Measurements from ENCODE around the gene FAM20C.

Gene FAM20C

DNA sequence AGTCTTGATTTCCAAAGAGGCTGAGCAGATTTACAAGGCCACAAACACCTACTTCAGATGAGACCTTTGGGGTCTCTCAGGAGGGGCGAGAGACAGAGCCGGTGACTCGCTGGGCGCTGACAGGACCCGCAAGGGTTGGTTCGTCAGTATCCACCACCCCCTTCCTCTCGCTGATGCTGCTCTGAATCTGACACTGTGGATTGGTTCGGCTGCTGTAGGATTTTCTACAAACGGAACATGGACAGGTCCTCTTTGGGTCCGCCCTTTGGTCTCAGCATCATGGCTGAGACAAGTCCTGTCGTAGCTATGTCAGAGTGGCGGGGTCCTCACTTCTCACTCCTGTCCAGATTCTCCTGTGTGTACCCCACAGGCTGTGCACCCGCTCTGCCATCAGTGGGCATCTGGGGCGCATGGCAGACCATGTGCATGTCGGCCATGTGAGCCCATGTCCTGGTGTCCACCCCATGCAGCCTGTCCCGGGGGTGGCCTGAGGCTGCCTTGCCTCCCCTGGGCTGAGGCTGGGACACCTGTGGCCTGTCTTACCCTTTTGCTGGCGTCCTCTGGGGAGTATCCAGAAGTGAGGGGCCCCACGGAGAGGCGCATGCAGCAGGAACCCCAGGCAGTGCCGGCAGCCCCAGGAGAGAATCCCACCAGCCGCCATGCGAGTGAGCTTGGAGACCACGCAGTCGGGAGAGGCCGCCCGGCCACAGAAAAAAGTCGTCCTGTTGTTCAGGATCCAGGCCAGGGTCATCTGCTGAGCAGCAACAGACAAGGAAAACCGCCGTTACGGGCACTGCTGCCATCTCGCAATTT lies 21.6 kb upstream of the FAM20C start:
- no peak overlapping the region for H3K9ac ChIP-seq (ENCODE audit: low read depth, low read length)
- H3K4me1 ChIP-seq (ENCODE audit: control insufficient read depth, insufficient read depth, low read length) = no peaks in the 10 kb centered on the region
- H3K27me3 ChIP-seq (ENCODE audit: control insufficient read depth, insufficient read depth, low read length) = no peaks in the 10 kb centered on the region
- no peaks in the 10 kb centered on the region for H3K9me3 ChIP-seq (ENCODE audit: control insufficient read depth, insufficient read depth, low read length)
- no peak overlapping the region for H3K4me3 ChIP-seq (ENCODE audit: low read depth, low read length)
- no peaks in the 10 kb centered on the region for H3K36me3 ChIP-seq (ENCODE audit: control insufficient read depth, insufficient read depth, low read length)

- Histone ChIP-seq H3K4me3 (ENCODE audit: low read depth, low read length) (no peak overlapping the region), H3K9me3 (ENCODE audit: control insufficient read depth, insufficient read depth, low read length) (no peaks in the 10 kb centered on the region), H3K9ac (ENCODE audit: low read depth, low read length) (no peak overlapping the region), H3K4me1 (ENCODE audit: control insufficient read depth, insufficient read depth, low read length) (no peaks in the 10 kb centered on the region), H3K27me3 (ENCODE audit: control insufficient read depth, insufficient read depth, low read length) (no peaks in the 10 kb centered on the region), H3K36me3 (ENCODE audit: control insufficient read depth, insufficient read depth, low read length) (no peaks in the 10 kb centered on the region)
Measured at GRCh38 chr7:171364-171904, 20.9 kb upstream of the FAM20C start.

DNA sequence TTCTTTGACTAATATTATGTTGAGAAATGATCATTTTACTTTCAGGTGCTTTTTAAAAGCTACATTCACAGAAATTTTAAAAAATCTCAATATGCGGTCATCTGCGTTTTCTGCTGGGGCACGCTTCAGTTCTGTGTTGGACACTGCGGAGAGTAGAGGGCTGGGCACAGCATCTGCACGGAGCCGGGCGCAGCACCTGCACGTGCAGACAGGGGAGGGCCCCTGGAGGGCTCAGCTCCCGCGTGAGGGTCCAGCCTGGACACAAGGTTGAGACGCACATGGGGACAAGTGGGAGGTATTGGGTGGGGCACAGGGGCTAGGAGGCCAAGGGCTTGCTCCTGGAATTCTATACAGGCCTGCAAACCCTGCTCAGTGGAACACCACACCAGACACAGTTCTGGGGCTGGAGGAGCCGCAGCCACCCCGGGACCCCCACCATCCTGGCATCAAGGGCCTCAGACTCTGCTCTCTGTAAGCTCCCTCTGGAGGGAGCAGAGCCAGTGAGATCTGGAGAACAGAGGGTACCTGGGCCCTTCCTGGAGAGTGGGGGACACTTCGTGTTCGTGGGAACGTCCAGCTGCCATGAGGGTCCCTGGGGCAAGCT lies 20.4 kb upstream of the FAM20C start:
- no peak overlapping the region for H3K9ac ChIP-seq (ENCODE audit: low read depth, low read length)
- H3K27me3 ChIP-seq (ENCODE audit: control insufficient read depth, insufficient read depth, low read length) = no peaks in the 10 kb centered on the region
- H3K4me1 ChIP-seq (ENCODE audit: control insufficient read depth, insufficient read depth, low read length) = no peaks in the 10 kb centered on the region

DNA sequence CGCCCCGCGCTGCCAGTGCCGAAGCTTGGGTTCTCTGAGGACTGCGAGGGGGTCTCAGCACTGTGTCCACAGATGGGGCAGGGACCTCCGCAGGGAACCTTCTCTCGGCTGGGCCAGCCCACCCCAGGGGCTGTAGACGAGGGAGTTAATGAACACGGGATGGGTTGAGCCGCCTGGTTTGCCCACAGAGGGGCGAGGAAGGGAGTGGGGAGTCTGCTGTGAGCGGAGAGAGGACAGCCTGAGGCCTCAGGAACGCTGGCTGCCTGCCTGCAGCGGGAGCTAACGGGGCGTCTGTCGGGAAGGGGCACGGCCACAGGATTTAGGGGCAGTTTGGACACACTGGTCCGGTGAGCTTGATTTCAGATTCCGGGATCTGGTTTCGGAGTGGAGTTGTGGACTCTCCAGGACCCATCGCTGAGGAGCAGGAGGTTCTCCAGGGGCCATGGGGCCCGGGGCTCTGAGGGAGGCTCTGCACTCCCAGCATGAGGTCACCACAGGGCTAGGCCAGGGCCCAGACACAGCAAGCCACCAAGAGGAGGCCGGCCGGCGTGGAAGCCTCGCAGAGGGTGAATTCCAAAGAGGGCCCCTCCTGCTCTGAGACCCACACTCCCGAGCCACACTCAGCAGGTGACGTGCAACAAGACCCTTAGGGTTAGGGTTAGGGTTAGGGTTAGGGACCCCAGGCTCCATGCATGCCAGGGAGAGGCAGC lies 19.0 kb upstream of the FAM20C start:
- H3K9me3 ChIP-seq (ENCODE audit: control insufficient read depth, insufficient read depth, low read length) = no peaks in the 10 kb centered on the region
- H3K36me3 ChIP-seq (ENCODE audit: control insufficient read depth, insufficient read depth, low read length) = no peaks in the 10 kb centered on the region
- no peaks in the 10 kb centered on the region for H3K27me3 ChIP-seq (ENCODE audit: control insufficient read depth, insufficient read depth, low read length)
- no peak overlapping the region for H3K4me3 ChIP-seq (ENCODE audit: low read depth, low read length)
- H3K4me1 ChIP-seq (ENCODE audit: control insufficient read depth, insufficient read depth, low read length) = no peaks in the 10 kb centered on the region
- no peak overlapping the region for H3K9ac ChIP-seq (ENCODE audit: low read depth, low read length)

More for the DNA sequence above, 20.4 kb upstream of the FAM20C start:
- no peaks in the 10 kb centered on the region for H3K36me3 ChIP-seq (ENCODE audit: control insufficient read depth, insufficient read depth, low read length)
- no peak overlapping the region for H3K4me3 ChIP-seq (ENCODE audit: low read depth, low read length)
- H3K9me3 ChIP-seq (ENCODE audit: control insufficient read depth, insufficient read depth, low read length) = no peaks in the 10 kb centered on the region

- Histone ChIP-seq H3K4me1 (ENCODE audit: control insufficient read depth, insufficient read depth, low read length) (no peaks in the 10 kb centered on the region), H3K27me3 (ENCODE audit: control insufficient read depth, insufficient read depth, low read length) (no peaks in the 10 kb centered on the region), H3K9me3 (ENCODE audit: control insufficient read depth, insufficient read depth, low read length) (no peaks in the 10 kb centered on the region), H3K36me3 (ENCODE audit: control insufficient read depth, insufficient read depth, low read length) (no peaks in the 10 kb centered on the region), H3K9ac (ENCODE audit: low read depth, low read length) (no peak overlapping the region), H3K4me3 (ENCODE audit: low read depth, low read length) (no peak overlapping the region)
Measured at GRCh38 chr7:174716-175115, 17.7 kb upstream of the FAM20C start.

GRCh38 chr7:175955-176354 lies 16.4 kb upstream of the FAM20C start:
- Histone ChIP-seq H3K4me1 (ENCODE audit: control insufficient read depth, insufficient read depth, low read length) (no peaks in the 10 kb centered on the region), H3K27me3 (ENCODE audit: control insufficient read depth, insufficient read depth, low read length) (no peaks in the 10 kb centered on the region), H3K9ac (ENCODE audit: low read depth, low read length) (no peak overlapping the region), H3K4me3 (ENCODE audit: low read depth, low read length) (no peak overlapping the region), H3K36me3 (ENCODE audit: control insufficient read depth, insufficient read depth, low read length) (no peaks in the 10 kb centered on the region), H3K9me3 (ENCODE audit: control insufficient read depth, insufficient read depth, low read length) (no peaks in the 10 kb centered on the region)

DNA sequence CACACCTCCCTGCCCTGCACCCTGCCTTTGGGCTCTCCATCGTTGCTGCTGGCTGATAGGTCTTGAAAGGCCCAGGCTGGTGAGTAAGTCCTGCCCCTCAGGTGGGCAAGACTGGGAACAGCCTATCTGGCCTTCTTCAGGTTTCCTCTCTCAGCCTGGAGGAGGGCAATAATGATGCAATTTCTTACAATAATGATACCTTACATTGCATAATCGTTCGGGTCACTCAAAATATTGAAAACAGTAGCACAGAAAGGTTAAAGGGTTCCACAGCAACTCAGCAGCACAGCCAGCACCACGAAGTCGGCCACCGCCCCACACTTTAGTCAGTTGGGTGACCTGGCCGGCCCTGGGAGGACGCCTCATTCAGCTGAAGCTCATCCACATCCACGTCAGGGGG lies 16.0 kb upstream of the FAM20C start:
- Histone ChIP-seq H3K9ac (ENCODE audit: low read depth, low read length) (no peak overlapping the region), H3K4me1 (ENCODE audit: control insufficient read depth, insufficient read depth, low read length) (no peaks in the 10 kb centered on the region), H3K27me3 (ENCODE audit: control insufficient read depth, insufficient read depth, low read length) (no peaks in the 10 kb centered on the region), H3K9me3 (ENCODE audit: control insufficient read depth, insufficient read depth, low read length) (no peaks in the 10 kb centered on the region), H3K36me3 (ENCODE audit: control insufficient read depth, insufficient read depth, low read length) (no peaks in the 10 kb centered on the region), H3K4me3 (ENCODE audit: low read depth, low read length) (no peak overlapping the region)

- Histone ChIP-seq H3K9ac (ENCODE audit: low read depth, low read length) (no peak overlapping the region), H3K27me3 (ENCODE audit: control insufficient read depth, insufficient read depth, low read length) (no peaks in the 10 kb centered on the region), H3K36me3 (ENCODE audit: control insufficient read depth, insufficient read depth, low read length) (no peaks in the 10 kb centered on the region), H3K4me1 (ENCODE audit: control insufficient read depth, insufficient read depth, low read length) (no peaks in the 10 kb centered on the region), H3K4me3 (ENCODE audit: low read depth, low read length) (no peak overlapping the region), H3K9me3 (ENCODE audit: control insufficient read depth, insufficient read depth, low read length) (no peaks in the 10 kb centered on the region)
Measured at GRCh38 chr7:176786-177459, 15.4 kb upstream of the FAM20C start.

DNA sequence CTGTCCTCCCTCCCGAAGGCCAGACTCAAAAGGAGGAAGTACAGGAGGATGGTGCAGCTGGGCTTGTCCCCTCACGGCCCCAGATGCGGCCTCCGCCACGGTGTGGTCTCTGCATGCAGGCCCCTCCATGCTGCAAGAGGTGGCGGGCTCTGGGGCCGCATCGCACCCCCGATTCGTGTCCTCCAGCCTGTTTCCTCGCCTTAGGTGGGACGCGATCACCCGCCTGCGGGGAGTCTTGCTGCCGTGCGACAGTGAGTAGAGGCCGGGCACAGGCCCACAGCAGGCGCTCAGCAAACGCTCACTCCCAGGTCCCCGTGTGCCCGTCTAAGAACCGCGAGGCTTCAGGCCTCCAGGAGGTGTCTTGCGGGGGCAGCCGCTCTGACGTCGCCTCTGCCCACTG lies 13.9 kb upstream of the FAM20C start:
- Histone ChIP-seq H3K27me3 (ENCODE audit: control insufficient read depth, insufficient read depth, low read length) (no peaks in the 10 kb centered on the region), H3K36me3 (ENCODE audit: control insufficient read depth, insufficient read depth, low read length) (no peaks in the 10 kb centered on the region), H3K4me3 (ENCODE audit: low read depth, low read length) (no peak overlapping the region), H3K9me3 (ENCODE audit: control insufficient read depth, insufficient read depth, low read length) (no peaks in the 10 kb centered on the region), H3K4me1 (ENCODE audit: control insufficient read depth, insufficient read depth, low read length) (no peaks in the 10 kb centered on the region), H3K9ac (ENCODE audit: low read depth, low read length) (no peak overlapping the region)

DNA sequence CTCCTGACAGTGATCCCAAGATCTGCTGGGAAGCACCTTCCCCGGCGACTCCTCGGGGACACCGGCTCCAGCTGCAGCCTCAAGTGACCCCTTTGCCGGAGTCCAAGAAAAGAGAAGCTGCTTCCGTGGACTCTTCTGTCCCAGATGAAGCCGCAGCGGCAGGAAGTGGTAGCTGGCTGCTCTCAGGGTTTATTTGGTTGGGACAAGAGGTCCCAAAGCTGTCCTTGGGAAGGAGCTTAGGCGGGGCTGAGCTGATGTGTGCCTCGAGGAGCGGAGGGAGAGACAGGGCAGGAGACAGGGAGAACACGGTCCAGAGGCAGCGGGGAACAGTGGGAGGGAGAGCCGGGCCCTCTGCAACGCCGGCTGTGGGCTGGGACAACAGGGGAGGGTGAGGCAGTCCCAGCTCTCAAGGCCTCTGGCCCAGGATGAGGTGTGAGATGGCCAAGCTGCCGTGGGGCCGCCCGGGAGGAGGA lies 13.1 kb upstream of the FAM20C start:
- Histone ChIP-seq H3K9ac (ENCODE audit: low read depth, low read length) (peak overlapping the region; percentile 1), H3K4me1 (ENCODE audit: control insufficient read depth, insufficient read depth, low read length) (no peaks in the 10 kb centered on the region), H3K27me3 (ENCODE audit: control insufficient read depth, insufficient read depth, low read length) (no peaks in the 10 kb centered on the region), H3K9me3 (ENCODE audit: control insufficient read depth, insufficient read depth, low read length) (no peaks in the 10 kb centered on the region), H3K36me3 (ENCODE audit: control insufficient read depth, insufficient read depth, low read length) (no peaks in the 10 kb centered on the region), H3K4me3 (ENCODE audit: low read depth, low read length) (no peak overlapping the region)

- Histone ChIP-seq H3K4me3 (ENCODE audit: low read depth, low read length) (no peak overlapping the region), H3K9ac (ENCODE audit: low read depth, low read length) (no peak overlapping the region), H3K4me1 (ENCODE audit: control insufficient read depth, insufficient read depth, low read length) (no peaks in the 10 kb centered on the region), H3K9me3 (ENCODE audit: control insufficient read depth, insufficient read depth, low read length) (no peaks in the 10 kb centered on the region), H3K36me3 (ENCODE audit: control insufficient read depth, insufficient read depth, low read length) (no peaks in the 10 kb centered on the region), H3K27me3 (ENCODE audit: control insufficient read depth, insufficient read depth, low read length) (no peaks in the 10 kb centered on the region)
Measured at GRCh38 chr7:179948-180694, 12.2 kb upstream of the FAM20C start.
